Lower lobe of right lung (tissue), 2 donors: ENCODE data around the gene GLIS1. TPM values are rescaled to one million over a fixed set of nuclear protein-coding genes. Genes with fewer than 3 reads are reported as not detected.
A peak's percentile ranks its signal among the peaks of the same experiment; 100 is the strongest.

Experiments
- ATAC-seq, 2 donors: fragments of 200-7000 bp; cut with Tn5 transposase; one replicate each; pipeline ENCODE4 v1.9.1; 2020 to 2022; ENCODE audit warnings: mild to moderate bottlenecking in 2 of 2, moderate library complexity in 2 of 2
- DNase-seq: peaks from one replicate; pipeline ENCODE4 v3.0.0-alpha.2; 2020
- H3K27ac ChIP-seq: fragments of 200-600 bp; one replicate; pipeline ENCODE4 v1.8.0; 2022
- H3K27me3 ChIP-seq: fragments of 200-600 bp; one replicate; pipeline ENCODE4 v1.8.0; 2022; ENCODE audit warnings: low read depth
- H3K36me3 ChIP-seq: fragments of 200-600 bp; one replicate; pipeline ENCODE4 v1.8.0; 2022; ENCODE audit warnings: mild to moderate bottlenecking
- H3K4me1 ChIP-seq: fragments of 200-600 bp; one replicate; pipeline ENCODE4 v1.8.0; 2022
- H3K4me3 ChIP-seq: fragments of 200-600 bp; one replicate; pipeline ENCODE4 v1.8.0; 2022; ENCODE audit warnings: mild to moderate bottlenecking
- H3K9me3 ChIP-seq: fragments of 200-600 bp; one replicate; pipeline ENCODE4 v1.8.0; 2022
- intact Hi-C: fragments of 100-400 bp; cut with DNase I; formaldehyde crosslinking; loops from one replicate; pipeline ENCODE4 v1.11.0; 2022
- total RNA-seq: library from RNA; stranded (reverse); fragmentation: NEBNext Ultra II Directional; extraction: Animal tissue kit (Norgen Biotek cat#: 25700); gene quantifications from one replicate; pipeline ENCODE4 v1.2.1, GENCODE V29; 2021
- TF ChIP-seq, protein P1 (sequence below): fragments of 200-600 bp; IDR thresholded peaks from one replicate; pipeline ENCODE4 v1.8.0; 2022; ENCODE audit warnings: antibody characterized with exemption, mild to moderate bottlenecking
- donor health status: DM: no; HTN: yes; CAD: no; lungs with severe emphysema.

GLIS1 gene
- total RNA-seq, 1 donor from 2014 or later: not detected

DNA sequence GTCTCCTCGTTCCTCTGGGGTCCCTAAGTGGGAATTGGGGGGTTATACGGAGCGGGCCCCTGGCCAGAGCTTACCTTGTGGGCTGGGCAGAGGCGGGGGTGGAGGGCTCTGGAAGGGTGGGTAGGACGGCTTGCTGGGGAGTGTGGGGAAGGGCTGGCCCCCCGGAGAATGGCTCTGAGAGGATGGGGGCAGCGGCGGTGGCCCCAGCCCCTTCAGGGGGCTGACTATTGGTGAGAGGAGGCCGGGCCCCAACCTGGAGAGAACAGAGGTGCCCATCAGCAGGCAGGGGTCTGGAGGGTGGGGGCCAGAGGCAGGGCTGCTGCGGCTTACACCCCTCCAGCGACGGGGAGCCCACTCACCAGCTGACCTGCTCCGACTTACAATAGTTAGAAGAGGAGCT lies 229.2 kb downstream of the GLIS1 start:
- H3K27ac ChIP-seq: no peak overlapping the region
- intact Hi-C loops: no loop called here
- TF ChIP-seq, protein P1, sequence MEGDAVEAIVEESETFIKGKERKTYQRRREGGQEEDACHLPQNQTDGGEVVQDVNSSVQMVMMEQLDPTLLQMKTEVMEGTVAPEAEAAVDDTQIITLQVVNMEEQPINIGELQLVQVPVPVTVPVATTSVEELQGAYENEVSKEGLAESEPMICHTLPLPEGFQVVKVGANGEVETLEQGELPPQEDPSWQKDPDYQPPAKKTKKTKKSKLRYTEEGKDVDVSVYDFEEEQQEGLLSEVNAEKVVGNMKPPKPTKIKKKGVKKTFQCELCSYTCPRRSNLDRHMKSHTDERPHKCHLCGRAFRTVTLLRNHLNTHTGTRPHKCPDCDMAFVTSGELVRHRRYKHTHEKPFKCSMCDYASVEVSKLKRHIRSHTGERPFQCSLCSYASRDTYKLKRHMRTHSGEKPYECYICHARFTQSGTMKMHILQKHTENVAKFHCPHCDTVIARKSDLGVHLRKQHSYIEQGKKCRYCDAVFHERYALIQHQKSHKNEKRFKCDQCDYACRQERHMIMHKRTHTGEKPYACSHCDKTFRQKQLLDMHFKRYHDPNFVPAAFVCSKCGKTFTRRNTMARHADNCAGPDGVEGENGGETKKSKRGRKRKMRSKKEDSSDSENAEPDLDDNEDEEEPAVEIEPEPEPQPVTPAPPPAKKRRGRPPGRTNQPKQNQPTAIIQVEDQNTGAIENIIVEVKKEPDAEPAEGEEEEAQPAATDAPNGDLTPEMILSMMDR: no peak

DNA sequence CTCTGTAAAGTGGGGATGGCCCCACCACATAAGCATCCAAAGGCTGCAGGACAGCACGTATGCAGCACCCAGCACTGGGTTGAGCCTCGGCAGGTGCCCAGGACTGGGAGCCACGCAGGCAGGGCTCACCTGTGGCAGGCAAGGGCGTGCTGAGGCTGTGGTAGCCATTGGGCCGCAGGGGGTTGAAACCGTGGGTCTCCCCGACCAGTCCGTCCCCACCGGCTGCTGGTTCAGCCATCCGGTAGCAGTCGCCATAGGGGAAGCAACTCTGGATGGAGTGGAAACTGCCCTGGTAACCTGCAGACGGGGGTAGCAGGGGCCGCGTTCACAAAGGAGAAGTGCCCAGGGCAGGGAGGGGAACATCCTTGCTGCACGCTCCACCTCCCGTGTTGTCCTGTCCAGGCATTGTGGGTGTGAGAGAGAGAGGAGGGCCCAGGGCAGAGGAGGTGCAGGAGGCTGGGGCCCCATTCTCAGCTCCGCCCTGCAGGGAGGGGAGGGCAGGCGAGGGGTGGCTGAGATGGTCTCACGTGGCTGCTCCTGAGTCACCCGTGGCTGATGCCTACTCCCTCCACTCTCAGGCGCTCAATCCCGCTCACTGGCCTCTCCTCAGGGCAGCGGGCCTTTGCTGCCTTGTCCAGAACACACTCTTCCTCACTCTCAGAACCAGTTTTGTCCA lies 229.8 kb downstream of the GLIS1 start:
- intact Hi-C loops: no loop called here
- Histone ChIP-seq H3K9me3 (no peaks in the 10 kb centered on the region), H3K27ac (no peak overlapping the region), H3K4me3 (no peak overlapping the region), H3K4me1 (no peaks in the 10 kb centered on the region), H3K27me3 (no peaks in the 10 kb centered on the region), H3K36me3 (no peaks in the 10 kb centered on the region)
- peak; percentile 43 to 56 for ATAC-seq
- DNase-seq: no peak
- TF ChIP-seq, protein P1: no peak

More for the DNA sequence above, 229.2 kb downstream of the GLIS1 start:
- Histone ChIP-seq H3K36me3 (no peaks in the 10 kb centered on the region), H3K4me1 (no peaks in the 10 kb centered on the region), H3K9me3 (no peaks in the 10 kb centered on the region), H3K4me3 (no peak overlapping the region), H3K27me3 (no peaks in the 10 kb centered on the region)
- DNase-seq: no peak
- ATAC-seq: no peak

DNA sequence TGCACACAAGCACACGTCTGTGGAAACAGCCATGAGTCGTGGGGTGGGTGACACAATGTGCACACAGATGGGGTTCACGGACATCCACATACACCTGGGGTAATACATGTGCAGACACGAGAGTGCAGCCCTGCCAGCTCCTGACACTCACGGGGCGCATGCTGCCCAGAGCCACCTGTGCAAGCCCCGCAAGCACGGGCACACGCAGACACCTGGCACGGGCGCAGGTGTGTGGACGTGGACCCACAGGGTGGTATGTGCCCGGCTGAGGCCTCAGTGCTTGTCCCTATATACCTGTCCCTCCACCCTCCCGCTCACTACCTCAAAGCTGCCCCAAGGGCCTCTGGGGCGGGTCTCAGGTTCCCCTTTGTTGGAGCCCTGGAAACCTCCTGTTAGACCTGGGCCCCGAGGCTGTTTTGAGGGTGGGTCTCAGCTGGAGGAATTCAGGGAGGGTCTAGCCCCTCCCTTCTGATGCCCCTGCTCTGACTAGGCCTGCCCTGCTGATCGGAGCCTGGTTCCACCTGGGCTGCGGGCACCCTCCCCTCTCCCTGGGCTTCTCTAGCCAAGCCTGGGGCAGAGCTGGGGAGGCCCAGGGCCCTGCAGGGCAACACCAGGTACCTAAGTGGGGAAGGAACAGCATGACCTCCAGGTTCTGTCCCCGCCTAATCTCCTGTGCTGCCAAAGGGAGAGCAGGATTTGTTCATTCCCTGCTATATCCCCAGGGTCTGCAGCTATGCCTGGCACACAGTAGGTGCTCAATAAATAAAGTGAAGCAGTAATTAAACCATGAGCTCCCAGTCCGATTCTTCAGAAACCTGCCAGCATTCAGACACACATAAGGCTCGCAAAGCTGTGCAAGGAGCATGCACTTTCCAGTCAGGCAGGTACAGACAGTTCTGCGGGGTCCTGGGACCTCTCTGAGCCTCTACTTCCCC lies 230.6 kb downstream of the GLIS1 start:
- H3K4me3 ChIP-seq: no peak overlapping the region
- no peaks in the 10 kb centered on the region for H3K36me3 ChIP-seq
- TF ChIP-seq, protein P1: no peak
- H3K4me1 ChIP-seq: no peaks in the 10 kb centered on the region
- DNase-seq: no peak
- no peaks in the 10 kb centered on the region for H3K27me3 ChIP-seq
- ATAC-seq: no peak
- H3K9me3 ChIP-seq: no peaks in the 10 kb centered on the region
- H3K27ac ChIP-seq: no peak overlapping the region
- intact Hi-C loops: no loop called here

DNA sequence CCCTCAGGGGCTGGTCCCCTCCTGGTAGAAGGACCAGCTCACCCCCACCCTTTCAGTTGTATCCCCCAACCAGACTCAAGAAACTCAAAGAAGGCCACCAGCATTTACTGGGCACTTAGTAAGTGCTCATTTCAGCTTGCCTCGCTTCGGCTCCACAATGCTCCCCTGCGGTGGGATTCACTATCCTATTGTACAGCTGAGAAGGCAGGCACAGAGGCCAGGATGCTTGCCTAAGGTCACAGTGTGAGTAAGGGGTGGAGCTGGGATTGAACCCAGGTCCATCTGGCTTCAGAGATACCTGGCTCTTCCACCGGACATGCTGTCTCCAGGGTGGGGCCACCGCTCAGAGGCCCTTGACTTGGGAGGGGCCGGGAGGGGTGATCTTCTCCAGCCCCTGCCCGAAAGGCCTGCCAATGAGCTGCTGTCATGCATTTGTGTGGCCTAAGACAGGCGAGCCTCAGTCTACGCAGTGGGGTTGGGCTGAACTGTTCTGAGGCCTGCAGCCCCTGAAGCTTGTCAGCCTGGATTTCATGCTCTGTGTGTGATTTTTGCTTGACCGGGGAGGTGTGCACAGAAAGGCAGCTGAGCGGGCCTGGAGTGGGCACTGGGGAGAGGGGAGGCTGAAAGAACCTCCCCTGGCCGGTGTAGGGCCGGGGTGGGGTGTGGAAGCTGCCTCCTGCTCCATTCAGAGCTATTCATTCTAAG lies 231.7 kb downstream of the GLIS1 start:
- intact Hi-C loops: no loop called here

More for the DNA sequence above, 231.7 kb downstream of the GLIS1 start:
- no peak overlapping the region for H3K27ac ChIP-seq
- DNase-seq (no peak), ATAC-seq (no peak)
- TF ChIP-seq, protein P1: no peak
- no peaks in the 10 kb centered on the region for H3K27me3 ChIP-seq
- H3K36me3 ChIP-seq: no peaks in the 10 kb centered on the region
- no peak overlapping the region for H3K4me3 ChIP-seq
- H3K9me3 ChIP-seq: no peaks in the 10 kb centered on the region
- no peaks in the 10 kb centered on the region for H3K4me1 ChIP-seq
